GM10266 (cell line): Measurements from ENCODE around the gene KCNQ1.

Experiments
- DNase-seq: peaks from one replicate; pipeline ENCODE4 v3.0.0; 2012; ENCODE audit errors: extremely low spot score
- CTCF ChIP-seq: IDR thresholded peaks from 2 replicates; pipeline ENCODE4 v1.5.1; 2012; ENCODE audit warnings: mild to moderate bottlenecking, low read depth; ENCODE audit not compliant: control insufficient read depth, insufficient read depth; ENCODE audit errors: missing control alignments

KCNQ1 gene

GRCh38 chr11:2426826-2427521 is 17.8 kb upstream of the KCNQ1 start:
- DNase-seq, result no peak
- no peak for TF ChIP-seq CTCF

- no peak for DNase-seq
- no peak for TF ChIP-seq CTCF
Measured at GRCh38 chr11:2427721-2428321, 17.0 kb upstream of the KCNQ1 start.

DNA sequence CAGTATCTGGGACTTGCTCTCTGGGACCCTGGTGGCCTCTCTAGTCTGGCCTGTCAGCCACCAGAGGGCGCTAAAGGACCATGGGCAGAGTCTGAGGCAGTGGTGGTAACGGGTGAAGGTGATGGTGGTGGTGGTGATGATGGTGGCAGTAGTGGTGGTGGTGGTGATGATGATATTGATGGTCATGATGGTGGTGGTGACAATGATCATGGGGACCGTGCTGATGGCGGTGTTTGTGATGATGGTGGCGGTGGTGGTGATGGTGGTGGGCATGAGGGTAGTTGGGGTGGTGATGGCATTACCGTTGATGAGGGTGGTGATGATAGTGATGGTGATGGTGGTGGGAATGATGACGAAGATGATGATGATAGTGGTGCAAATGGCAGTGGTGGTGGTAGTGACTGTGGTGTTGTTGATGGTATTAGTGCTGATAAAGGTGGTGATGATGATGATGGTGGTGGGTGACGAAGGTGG is 16.4 kb upstream of the KCNQ1 start:
- peak; percentile 76 for DNase-seq
- TF ChIP-seq CTCF, result peak; percentile 78

GRCh38 chr11:2431395-2431794 is 13.4 kb upstream of the KCNQ1 start:
- no peak for TF ChIP-seq CTCF
- DNase-seq, result no peak

GRCh38 chr11:2432171-2432621 is 12.6 kb upstream of the KCNQ1 start:
- TF ChIP-seq CTCF, result no peak

GRCh38 chr11:2432628-2433071 is 12.2 kb upstream of the KCNQ1 start:
- no peak for TF ChIP-seq CTCF
- DNase-seq, result no peak

More at GRCh38 chr11:2432171-2432621, 12.6 kb upstream of the KCNQ1 start:
- DNase-seq, result no peak
